Measurements from ENCODE around the gene LRRN2.

- TF ChIP-seq CTCF (IDR thresholded peaks at IDR 0.05) (no peak), EP300 (IDR thresholded peaks at IDR 0.05) (no peak), POLR2A (IDR thresholded peaks at IDR 0.05) (no peak)
These were observed 3.2 kb upstream of the LRRN2 start for GRCh38 chr1:204688776-204689175.
